GM18520 (cell line): ENCODE results near the gene GPR132.
A peak's percentile ranks its signal among the peaks of the same experiment; 100 is the strongest.
"Not testable (repeated sequence)": the region's sequence is repeated elsewhere in the genome, so short reads cannot be mapped to it uniquely, and the experiment has no call there.

Experiments used
- ATAC-seq: cut with Tn5 transposase; IDR thresholded peaks from one replicate; pipeline ENCODE4 v1.9.1; 2021; ENCODE audit not compliant: unreplicated experiment

Gene GPR132, protein sequence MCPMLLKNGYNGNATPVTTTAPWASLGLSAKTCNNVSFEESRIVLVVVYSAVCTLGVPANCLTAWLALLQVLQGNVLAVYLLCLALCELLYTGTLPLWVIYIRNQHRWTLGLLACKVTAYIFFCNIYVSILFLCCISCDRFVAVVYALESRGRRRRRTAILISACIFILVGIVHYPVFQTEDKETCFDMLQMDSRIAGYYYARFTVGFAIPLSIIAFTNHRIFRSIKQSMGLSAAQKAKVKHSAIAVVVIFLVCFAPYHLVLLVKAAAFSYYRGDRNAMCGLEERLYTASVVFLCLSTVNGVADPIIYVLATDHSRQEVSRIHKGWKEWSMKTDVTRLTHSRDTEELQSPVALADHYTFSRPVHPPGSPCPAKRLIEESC

GRCh38 chr14:105065280-105066228, at the start of gene GPR132:
Gene GPR132, minus strand, starts transcription at chr14:105065430. Its CDS starts 10,010 bp downstream, at chr14:105055420.
- ATAC-seq = peak; percentile 49

DNA sequence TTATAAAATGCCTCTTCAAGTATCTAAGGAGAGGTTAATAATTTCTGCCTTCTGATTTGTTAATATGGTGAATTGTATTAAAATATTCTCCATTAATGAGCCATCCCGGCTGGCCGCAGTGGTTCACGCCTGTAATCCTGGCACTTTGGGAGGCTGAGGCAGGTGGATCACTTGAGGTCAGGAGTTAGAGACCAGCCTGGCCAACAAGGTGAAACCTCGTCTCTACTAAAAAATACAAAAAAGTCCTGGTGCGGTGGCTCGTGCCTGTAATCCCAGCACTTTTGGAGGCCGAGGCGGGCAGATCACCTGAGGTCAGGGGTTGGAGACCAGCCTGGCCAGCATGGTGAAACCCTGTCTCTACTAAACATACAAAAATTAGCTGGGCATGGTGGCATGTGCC, 44.0 kb upstream of the GPR132 start:
- ATAC-seq = not testable (repeated sequence)

- no peak for ATAC-seq
These were observed 43.3 kb upstream of the GPR132 start for GRCh38 chr14:105108516-105108864.

GRCh38 chr14:105107781-105108515, 42.7 kb upstream of the GPR132 start:
- ATAC-seq = no peak

DNA sequence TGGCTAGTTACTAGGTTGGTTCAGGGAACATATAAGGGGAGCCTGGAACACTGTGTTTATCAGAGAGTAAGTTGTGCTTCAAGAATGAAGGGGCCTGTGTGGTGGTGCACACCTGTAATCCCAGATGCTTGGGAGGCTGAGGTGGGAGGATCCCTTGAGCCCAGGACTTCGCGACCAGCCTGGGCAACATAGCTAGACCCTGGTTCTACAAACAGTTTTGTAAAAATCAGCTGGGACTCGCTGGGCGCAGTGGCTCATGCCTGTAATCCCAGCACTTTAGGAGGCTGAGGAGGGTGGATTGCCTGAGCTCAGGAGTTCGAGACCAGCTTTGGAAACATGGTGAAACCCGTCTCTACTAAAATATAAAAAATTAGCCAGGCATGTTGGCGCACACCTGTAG, 42.1 kb upstream of the GPR132 start:
- no peak for ATAC-seq

GRCh38 chr14:105105158-105105557, 39.9 kb upstream of the GPR132 start:
- no peak for ATAC-seq

DNA sequence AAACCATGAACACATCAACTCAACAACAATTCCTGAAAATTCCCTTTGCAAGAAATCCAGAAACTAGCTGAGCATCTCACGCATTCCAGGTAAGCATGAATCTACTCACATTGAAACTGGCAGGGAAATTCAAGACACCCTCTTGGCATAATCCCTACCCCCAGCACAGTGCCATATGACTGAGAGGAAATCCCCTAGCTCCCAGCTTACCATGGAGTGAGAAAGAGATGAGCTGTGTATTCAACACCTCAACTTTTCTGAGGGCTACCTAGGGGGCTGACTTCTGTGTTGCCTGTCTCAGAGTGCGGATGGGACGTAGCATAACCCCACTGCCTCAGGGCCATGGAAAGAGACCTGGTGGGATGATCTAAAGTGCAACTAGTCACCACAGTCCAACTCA, 37.7 kb upstream of the GPR132 start:
- ATAC-seq = no peak

DNA sequence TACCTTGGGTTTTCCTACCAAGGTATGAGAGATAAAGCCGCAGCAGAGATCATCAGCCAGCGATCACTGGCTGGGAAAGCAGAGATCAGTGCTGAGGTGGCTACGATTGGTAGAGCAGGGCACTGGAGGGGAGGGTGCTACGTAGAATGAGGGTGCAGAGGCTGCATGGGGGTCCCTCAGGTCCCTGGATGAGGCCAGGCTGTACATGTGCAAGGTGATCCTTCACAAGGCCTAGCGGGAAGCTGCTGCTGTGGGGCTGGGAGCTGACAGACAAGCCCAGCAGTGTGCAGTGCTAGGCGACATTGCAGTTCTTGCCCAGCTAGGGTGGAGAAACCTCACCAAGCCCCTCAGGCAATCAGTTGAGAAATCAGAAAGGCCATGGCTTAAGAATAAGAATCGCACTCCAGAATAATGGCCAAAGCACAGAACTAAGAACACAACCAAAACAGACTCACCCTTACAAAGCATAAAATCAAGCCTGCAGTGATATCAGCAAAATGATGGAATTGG, 37.2 kb upstream of the GPR132 start:
- ATAC-seq = no peak

- no peak for ATAC-seq
These were observed 35.7 kb upstream of the GPR132 start for GRCh38 chr14:105100910-105101309.

DNA sequence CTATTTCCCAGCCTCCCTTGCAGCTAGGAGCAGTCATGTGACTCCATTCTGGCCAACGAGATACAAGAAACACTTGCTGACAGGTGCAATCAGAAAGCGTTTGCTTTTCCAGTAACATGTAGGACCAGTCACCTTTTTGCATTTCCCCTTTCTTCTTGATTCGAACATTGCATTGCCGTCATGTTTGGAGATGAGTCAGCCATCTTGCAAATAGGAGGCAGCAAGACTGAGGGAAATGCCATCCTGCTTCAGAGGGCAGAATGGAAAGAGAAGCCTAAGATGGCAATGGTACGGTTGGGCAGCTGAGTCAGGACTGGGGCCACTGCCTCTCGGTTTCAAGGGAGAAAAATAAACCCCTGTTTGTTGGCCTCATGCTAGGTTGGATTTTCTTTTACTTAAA, 34.5 kb upstream of the GPR132 start:
- no peak for ATAC-seq

DNA sequence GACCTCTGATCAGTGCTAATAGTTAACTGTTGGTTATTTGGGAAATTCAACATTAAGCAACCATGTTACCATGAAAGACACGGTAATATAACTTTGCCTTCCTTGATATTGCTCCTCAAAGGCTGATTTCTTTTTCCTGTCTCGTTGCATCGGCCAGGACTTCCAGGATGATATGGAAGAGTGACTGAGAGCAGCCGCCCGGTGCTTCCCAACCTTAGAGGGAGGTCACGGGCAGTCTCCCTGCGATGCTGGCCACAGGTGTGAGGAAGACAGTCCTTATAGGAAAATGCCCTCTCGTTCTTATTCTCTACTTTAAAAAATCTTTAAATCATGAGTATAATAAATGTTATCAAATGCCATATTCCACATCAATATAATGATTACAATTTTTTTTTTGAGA, 33.1 kb upstream of the GPR132 start:
- no peak for ATAC-seq

- no peak for ATAC-seq
These were observed 32.5 kb upstream of the GPR132 start for GRCh38 chr14:105097794-105098127.

GRCh38 chr14:105096206-105096875, 31.1 kb upstream of the GPR132 start:
- ATAC-seq = no peak

GRCh38 chr14:105095236-105095805, 30.1 kb upstream of the GPR132 start:
- ATAC-seq = no peak

DNA sequence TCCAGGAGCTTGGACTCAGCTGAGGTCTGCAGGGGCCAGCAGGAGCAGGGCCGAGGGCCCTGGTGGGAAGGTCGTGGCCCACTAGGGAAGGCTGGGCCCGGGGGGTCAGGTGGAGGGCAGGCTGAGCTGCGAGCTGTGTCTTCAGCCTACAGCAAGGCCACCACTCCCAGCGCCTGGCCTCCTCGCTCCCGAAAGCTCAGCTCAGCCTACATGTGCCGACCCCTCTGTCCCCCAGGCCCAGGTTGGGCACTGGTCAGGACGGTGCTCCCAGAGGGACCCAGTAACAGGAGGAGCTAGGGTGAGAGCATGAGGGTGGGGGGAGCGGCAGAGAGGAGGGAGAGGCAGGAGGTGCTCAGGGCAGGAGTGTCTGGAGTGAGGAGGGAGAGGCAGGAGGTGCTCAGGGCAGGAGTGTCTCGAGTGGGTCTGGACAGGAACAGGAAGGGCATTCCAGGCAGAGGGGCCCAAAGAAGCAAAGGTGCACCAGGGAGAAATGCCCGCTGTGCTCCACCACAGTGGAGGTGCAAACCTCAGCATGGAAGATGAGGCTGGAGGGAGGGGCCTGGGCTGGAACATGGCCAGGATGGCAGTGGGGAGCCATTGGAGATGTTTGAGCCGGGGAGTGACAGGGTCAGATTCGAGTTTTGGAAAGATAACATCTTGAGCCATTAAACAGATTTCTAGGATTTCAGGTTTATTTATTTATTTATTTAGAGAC, 29.1 kb upstream of the GPR132 start:
- no peak for ATAC-seq

- ATAC-seq = peak; percentile 42
These were observed 28.4 kb upstream of the GPR132 start for GRCh38 chr14:105093431-105094192.

DNA sequence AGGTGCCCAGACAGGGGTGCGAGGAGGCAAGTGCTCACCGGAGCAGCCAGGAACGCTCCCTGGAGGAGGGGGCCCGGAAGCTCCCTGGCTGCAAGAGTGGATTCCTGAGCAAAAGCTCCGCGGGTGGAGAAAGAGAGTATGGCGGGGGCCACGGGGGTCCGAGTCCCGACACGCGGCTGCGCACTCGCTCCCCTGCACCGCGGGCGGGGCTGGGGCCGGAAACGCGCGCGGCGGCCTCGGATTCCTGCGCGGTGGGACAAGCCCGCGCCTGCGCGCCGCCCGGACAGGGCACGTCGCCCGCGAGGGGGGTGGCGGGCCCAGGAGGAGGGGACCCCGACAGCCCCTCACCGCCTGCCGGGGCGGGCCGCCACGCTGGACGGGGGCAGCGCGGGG, 27.8 kb upstream of the GPR132 start:
- ATAC-seq = no peak

- no peak for ATAC-seq
These were observed 27.2 kb upstream of the GPR132 start for GRCh38 chr14:105092171-105093037.
